OCI-LY7 (cell line): ENCODE measurements around the gene TBX21.

Experiments used
- EZH2phosphoT487 ChIP-seq: fragments of 200-600 bp; sonication (generic); IDR thresholded peaks from 2 replicates; pipeline ENCODE4 v1.6.1; 2018; ENCODE audit warnings: low read depth, borderline replicate concordance, mild to moderate bottlenecking, mixed run types, antibody characterized with exemption, low read length, moderate library complexity, mixed read lengths
- TF ChIP-seq, protein P1 (sequence below): fragments of 200-600 bp; sonication (generic); conservative IDR thresholded peaks from 2 replicates; pipeline ENCODE4 v1.5.1; 2014; ENCODE audit warnings: mild to moderate bottlenecking, antibody characterized with exemption, low read length, moderate library complexity, mixed read lengths

DNA sequence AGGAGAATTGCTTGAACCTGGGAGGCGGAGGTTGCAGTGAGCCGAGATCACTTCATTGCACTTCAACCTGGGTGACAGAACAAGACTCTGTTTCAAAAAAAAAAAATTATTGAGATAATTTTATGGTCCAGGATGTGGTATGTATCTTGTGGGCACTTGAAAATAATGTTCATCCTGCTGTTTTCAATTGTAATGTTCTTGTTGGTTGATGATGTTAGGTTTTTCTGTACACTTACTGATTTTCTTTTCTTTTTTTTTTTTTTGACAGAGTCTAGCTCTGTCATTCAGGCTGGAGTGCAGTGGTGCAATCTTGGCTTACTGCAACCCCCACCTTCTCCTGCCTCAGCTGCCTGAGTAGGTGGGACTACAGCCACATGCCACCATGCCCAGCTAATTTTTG is 29.7 kb downstream of the TBX21 start:
- TF ChIP-seq, protein P1, sequence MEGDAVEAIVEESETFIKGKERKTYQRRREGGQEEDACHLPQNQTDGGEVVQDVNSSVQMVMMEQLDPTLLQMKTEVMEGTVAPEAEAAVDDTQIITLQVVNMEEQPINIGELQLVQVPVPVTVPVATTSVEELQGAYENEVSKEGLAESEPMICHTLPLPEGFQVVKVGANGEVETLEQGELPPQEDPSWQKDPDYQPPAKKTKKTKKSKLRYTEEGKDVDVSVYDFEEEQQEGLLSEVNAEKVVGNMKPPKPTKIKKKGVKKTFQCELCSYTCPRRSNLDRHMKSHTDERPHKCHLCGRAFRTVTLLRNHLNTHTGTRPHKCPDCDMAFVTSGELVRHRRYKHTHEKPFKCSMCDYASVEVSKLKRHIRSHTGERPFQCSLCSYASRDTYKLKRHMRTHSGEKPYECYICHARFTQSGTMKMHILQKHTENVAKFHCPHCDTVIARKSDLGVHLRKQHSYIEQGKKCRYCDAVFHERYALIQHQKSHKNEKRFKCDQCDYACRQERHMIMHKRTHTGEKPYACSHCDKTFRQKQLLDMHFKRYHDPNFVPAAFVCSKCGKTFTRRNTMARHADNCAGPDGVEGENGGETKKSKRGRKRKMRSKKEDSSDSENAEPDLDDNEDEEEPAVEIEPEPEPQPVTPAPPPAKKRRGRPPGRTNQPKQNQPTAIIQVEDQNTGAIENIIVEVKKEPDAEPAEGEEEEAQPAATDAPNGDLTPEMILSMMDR, result no peak
- TF ChIP-seq EZH2phosphoT487, result no peak
